Astrocyte (in vitro differentiated cells and primary cell): ENCODE data around the gene FSTL1. TPM values are rescaled to one million over a fixed set of nuclear protein-coding genes. Genes with fewer than 3 reads are reported as not detected.

Experiments
- DNase-seq: peaks from one replicate; pipeline ENCODE4 v3.0.0-alpha.2; 2010; ENCODE audit warnings: low read depth
- FAIRE-seq: peaks from 2 replicates; lab custom pipeline; 2011; peaks lifted over from hg19 to GRCh38; lab: Jason Lieb, UNC
- H2AFZ ChIP-seq: 2 replicates; pipeline ENCODE4 v1.6.0; 2012; ENCODE audit warnings: low read depth, low read length, inconsistent platforms
- H3K27ac ChIP-seq: 2 replicates; pipeline ENCODE4 v1.5.1; 2011; ENCODE audit warnings: low read depth, low read length, inconsistent platforms
- H3K27me3 ChIP-seq: 2 replicates; pipeline ENCODE4 v1.6.0; 2011; ENCODE audit warnings: low read length, inconsistent platforms; ENCODE audit not compliant: insufficient read depth
- H3K36me3 ChIP-seq: 2 replicates; pipeline ENCODE4 v1.5.1; 2011; ENCODE audit warnings: low read length, inconsistent platforms; ENCODE audit not compliant: insufficient read depth
- H3K4me1 ChIP-seq: 2 replicates; pipeline ENCODE4 v1.5.1; 2011; ENCODE audit warnings: low read length, inconsistent platforms; ENCODE audit not compliant: insufficient read depth
- H3K4me2 ChIP-seq: 2 replicates; pipeline ENCODE4 v1.6.0; 2012; ENCODE audit warnings: low read length, inconsistent platforms
- H3K4me3 ChIP-seq: 2 replicates; pipeline ENCODE4 v1.5.1; 2011; ENCODE audit warnings: low read depth, mild to moderate bottlenecking, low read length, inconsistent platforms; ENCODE audit not compliant: insufficient read depth
- H3K79me2 ChIP-seq: 2 replicates; pipeline ENCODE4 v1.6.0; 2012; ENCODE audit warnings: mild to moderate bottlenecking, low read length, inconsistent platforms; ENCODE audit not compliant: insufficient read depth
- H3K9ac ChIP-seq: 2 replicates; pipeline ENCODE4 v1.6.0; 2012; ENCODE audit warnings: mild to moderate bottlenecking, low read length, inconsistent platforms
- H3K9me3 ChIP-seq: 2 replicates; pipeline ENCODE4 v1.5.1; 2012; ENCODE audit warnings: low read depth, mild to moderate bottlenecking, low read length, inconsistent platforms; ENCODE audit not compliant: insufficient read depth
- H4K20me1 ChIP-seq: 2 replicates; pipeline ENCODE4 v1.6.0; 2012; ENCODE audit warnings: low read length, inconsistent platforms; ENCODE audit not compliant: insufficient read depth
- H3K27ac Mint-ChIP-seq: one replicate; pipeline ENCODE4 v1.8.0; 2021; ENCODE audit warnings: mild to moderate bottlenecking, mixed read lengths; ENCODE audit not compliant: unreplicated experiment
- H3K27me3 Mint-ChIP-seq: one replicate; pipeline ENCODE4 v1.8.0; 2021; ENCODE audit warnings: low read depth, mixed read lengths; ENCODE audit not compliant: unreplicated experiment
- H3K36me3 Mint-ChIP-seq: one replicate; pipeline ENCODE4 v1.8.0; 2021; ENCODE audit warnings: low read depth, mixed read lengths; ENCODE audit not compliant: unreplicated experiment
- H3K4me1 Mint-ChIP-seq: one replicate; pipeline ENCODE4 v1.8.0; 2021; ENCODE audit warnings: low read depth, mixed read lengths; ENCODE audit not compliant: unreplicated experiment
- H3K4me3 Mint-ChIP-seq: one replicate; pipeline ENCODE4 v1.8.0; 2021; ENCODE audit warnings: mild to moderate bottlenecking, moderate library complexity, mixed read lengths; ENCODE audit not compliant: unreplicated experiment
- H3K9me3 Mint-ChIP-seq: one replicate; pipeline ENCODE4 v1.8.0; 2021; ENCODE audit warnings: mild to moderate bottlenecking, mixed read lengths; ENCODE audit not compliant: unreplicated experiment
- CTCF ChIP-seq: IDR thresholded peaks from 2 replicates; pipeline ENCODE4 v1.5.1; 2011; ENCODE audit warnings: low read depth, mild to moderate bottlenecking, inconsistent platforms, low read length, moderate library complexity; ENCODE audit not compliant: insufficient read depth
- EZH2 ChIP-seq: IDR thresholded peaks from 2 replicates; pipeline ENCODE4 v1.6.1; 2012; ENCODE audit warnings: mild to moderate bottlenecking, low read length, inconsistent platforms; ENCODE audit not compliant: insufficient read depth
- total RNA-seq: library from RNA; stranded (reverse); gene quantifications from 2 replicates; pipeline ENCODE4 v1.2.1, GENCODE V29; 2021

FSTL1 gene
- total RNA-seq, 1 donor from 2014 or later = 1,010 TPM

GRCh38 chr3:120427201-120427600 is 23.6 kb downstream of the FSTL1 start:
- H3K4me1 Mint-ChIP-seq = peaks cover 71% of the 10 kb centered on the region
- H3K27ac ChIP-seq = peak overlapping the region; percentile 83
- no peak for DNase-seq
- H3K9me3 ChIP-seq = no peaks in the 10 kb centered on the region
- H3K27me3 ChIP-seq = no peaks in the 10 kb centered on the region
- H3K79me2 ChIP-seq = peaks cover 100% of the 10 kb centered on the region
- H3K4me3 ChIP-seq = no peak overlapping the region
- no peak overlapping the region for H3K4me2 ChIP-seq
- no peaks in the 10 kb centered on the region for H3K27me3 Mint-ChIP-seq
- H3K9ac ChIP-seq = peak overlapping the region; percentile 50
- peaks cover 73% of the 10 kb centered on the region for H3K4me1 ChIP-seq
- peaks cover 46% of the 10 kb centered on the region for H4K20me1 ChIP-seq
- no peak overlapping the region for H2AFZ ChIP-seq
- H3K36me3 ChIP-seq = peaks cover 55% of the 10 kb centered on the region
- no peaks in the 10 kb centered on the region for H3K9me3 Mint-ChIP-seq
- TF ChIP-seq CTCF = no peak
- no peak for TF ChIP-seq EZH2
- H3K36me3 Mint-ChIP-seq = peaks cover 38% of the 10 kb centered on the region
- no peak overlapping the region for H3K27ac Mint-ChIP-seq
- no peak overlapping the region for H3K4me3 Mint-ChIP-seq
- no peak for FAIRE-seq

- FAIRE-seq (peak; percentile 71), DNase-seq (peak; percentile 95)
- Mint-ChIP-seq H3K36me3 (peaks cover 31% of the 10 kb centered on the region), H3K27me3 (no peaks in the 10 kb centered on the region), H3K4me1 (peaks cover 74% of the 10 kb centered on the region), H3K4me3 (no peak overlapping the region), H3K9me3 (no peaks in the 10 kb centered on the region), H3K27ac (peak overlapping the region; percentile 37)
- Histone ChIP-seq H3K9me3 (no peaks in the 10 kb centered on the region), H4K20me1 (peaks cover 50% of the 10 kb centered on the region), H3K4me2 (peak overlapping the region; percentile 62), H3K79me2 (peaks cover 100% of the 10 kb centered on the region), H2AFZ (no peak overlapping the region), H3K9ac (peak overlapping the region; percentile 60), H3K4me1 (peaks cover 73% of the 10 kb centered on the region), H3K36me3 (peaks cover 51% of the 10 kb centered on the region), H3K27me3 (no peaks in the 10 kb centered on the region), H3K4me3 (peak overlapping the region; percentile 4), H3K27ac (peak overlapping the region; percentile 83)
- TF ChIP-seq EZH2 (no peak), CTCF (no peak)
These were observed 25.1 kb downstream of the FSTL1 start for GRCh38 chr3:120425572-120426250.

GRCh38 chr3:120424976-120425570 is 25.7 kb downstream of the FSTL1 start:
- peak overlapping the region; percentile 60 for H3K9ac ChIP-seq
- FAIRE-seq (no peak), DNase-seq (no peak)
- peaks cover 48% of the 10 kb centered on the region for H4K20me1 ChIP-seq
- H3K4me1 ChIP-seq = peaks cover 73% of the 10 kb centered on the region
- no peak overlapping the region for H3K4me3 Mint-ChIP-seq
- H2AFZ ChIP-seq = no peak overlapping the region
- H3K27ac Mint-ChIP-seq = peak overlapping the region; percentile 69
- H3K9me3 ChIP-seq = no peaks in the 10 kb centered on the region
- H3K79me2 ChIP-seq = peaks cover 100% of the 10 kb centered on the region
- no peaks in the 10 kb centered on the region for H3K27me3 Mint-ChIP-seq
- peaks cover 27% of the 10 kb centered on the region for H3K36me3 Mint-ChIP-seq
- peaks cover 74% of the 10 kb centered on the region for H3K4me1 Mint-ChIP-seq
- peak overlapping the region; percentile 62 for H3K4me2 ChIP-seq
- H3K27ac ChIP-seq = peak overlapping the region; percentile 83
- no peaks in the 10 kb centered on the region for H3K27me3 ChIP-seq
- H3K4me3 ChIP-seq = peak overlapping the region; percentile 4
- H3K36me3 ChIP-seq = peaks cover 44% of the 10 kb centered on the region
- no peak for TF ChIP-seq EZH2
- TF ChIP-seq CTCF = no peak
- no peaks in the 10 kb centered on the region for H3K9me3 Mint-ChIP-seq
